ENCODE data around the gene HOXA3.

Gene HOXA3

DNA sequence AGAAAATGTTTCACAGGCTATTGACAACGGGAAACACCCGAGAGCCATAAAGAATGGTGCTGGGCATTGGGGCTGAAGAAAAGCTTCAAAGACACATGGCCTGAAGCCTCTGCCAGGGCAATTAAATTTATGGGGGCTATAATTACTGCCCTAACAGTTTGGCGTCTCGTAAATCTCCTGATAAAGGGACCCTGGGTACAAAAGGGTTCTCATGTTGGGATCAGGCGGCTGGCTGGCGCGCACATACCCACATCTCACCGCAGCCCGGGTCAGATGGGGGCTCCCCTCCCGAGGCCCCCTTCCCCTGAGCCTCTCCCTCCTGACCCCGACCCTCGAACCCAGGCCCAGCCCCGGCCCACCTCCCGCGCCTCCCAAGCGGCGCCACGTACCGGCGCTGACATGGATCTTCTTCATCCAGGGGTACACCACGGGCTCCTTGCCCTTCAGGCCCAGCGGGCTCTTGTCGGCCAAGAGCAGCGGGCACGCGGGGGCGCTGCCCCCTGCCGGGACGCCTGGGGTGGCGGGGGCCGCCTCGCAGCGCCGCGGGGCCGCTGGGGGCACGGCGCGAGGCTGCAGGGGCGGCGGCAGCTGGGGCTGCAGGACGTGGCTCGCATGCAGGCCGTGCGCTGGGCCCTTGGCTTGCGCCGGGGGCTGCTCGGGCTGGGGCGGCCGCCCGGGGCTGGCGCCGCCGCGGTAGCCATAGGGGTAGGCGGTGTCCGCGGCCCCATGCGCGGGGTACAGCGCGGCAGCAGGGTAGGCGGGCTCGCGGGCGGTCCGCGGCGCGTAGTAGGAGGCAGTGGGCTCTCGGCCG lies 22.4 kb downstream of the HOXA3 start:
- no peak for DNase-seq (ENCODE audit: low read depth, low spot score)

GRCh38 chr7:27128776-27129728 lies 23.3 kb downstream of the HOXA3 start:
- no peak for DNase-seq (ENCODE audit: low read depth, low spot score)

DNA sequence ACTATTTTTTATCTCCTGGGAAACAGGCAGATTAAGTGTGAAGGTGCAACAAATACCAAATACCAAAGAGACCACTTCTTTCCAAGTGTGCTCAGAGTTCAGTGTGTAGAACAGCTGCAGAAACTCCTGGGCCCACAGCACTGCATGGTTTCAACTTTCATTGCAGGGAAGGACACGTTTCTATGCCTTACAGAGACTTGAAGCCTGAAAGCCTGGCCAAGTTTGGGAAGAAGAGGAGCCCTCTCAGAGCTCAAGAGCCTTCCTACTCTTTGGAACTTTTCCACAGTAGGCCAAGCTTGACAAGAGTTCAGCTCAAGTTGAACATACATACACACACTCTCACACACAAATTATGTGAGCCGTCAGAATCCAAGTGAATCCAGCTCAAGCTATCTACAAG lies 24.3 kb downstream of the HOXA3 start:
- DNase-seq (ENCODE audit: low read depth, low spot score) = no peak

GRCh38 chr7:27126596-27127327 lies 25.6 kb downstream of the HOXA3 start:
- DNase-seq (ENCODE audit: low read depth, low spot score) = no peak

DNA sequence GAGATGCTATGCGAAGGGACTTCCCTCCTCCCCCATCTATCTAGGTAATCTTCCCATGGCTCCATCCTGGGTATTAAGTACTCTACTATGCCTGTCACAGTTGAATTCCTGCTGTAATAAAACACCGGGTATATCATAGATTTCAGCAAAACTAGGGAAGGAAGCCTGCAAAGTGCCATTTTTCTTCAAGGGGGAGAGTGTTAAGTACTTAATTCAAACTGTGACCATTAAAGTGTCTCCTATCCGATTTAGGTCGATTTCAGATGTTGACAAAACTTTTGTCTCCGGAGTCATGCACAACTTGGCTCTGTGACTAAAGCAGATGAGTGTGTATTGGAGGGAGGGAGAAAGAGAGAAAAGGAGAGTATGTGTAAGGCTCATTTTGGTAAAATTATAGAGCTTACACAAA lies 26.4 kb downstream of the HOXA3 start:
- DNase-seq (ENCODE audit: low read depth, low spot score) = no peak

DNA sequence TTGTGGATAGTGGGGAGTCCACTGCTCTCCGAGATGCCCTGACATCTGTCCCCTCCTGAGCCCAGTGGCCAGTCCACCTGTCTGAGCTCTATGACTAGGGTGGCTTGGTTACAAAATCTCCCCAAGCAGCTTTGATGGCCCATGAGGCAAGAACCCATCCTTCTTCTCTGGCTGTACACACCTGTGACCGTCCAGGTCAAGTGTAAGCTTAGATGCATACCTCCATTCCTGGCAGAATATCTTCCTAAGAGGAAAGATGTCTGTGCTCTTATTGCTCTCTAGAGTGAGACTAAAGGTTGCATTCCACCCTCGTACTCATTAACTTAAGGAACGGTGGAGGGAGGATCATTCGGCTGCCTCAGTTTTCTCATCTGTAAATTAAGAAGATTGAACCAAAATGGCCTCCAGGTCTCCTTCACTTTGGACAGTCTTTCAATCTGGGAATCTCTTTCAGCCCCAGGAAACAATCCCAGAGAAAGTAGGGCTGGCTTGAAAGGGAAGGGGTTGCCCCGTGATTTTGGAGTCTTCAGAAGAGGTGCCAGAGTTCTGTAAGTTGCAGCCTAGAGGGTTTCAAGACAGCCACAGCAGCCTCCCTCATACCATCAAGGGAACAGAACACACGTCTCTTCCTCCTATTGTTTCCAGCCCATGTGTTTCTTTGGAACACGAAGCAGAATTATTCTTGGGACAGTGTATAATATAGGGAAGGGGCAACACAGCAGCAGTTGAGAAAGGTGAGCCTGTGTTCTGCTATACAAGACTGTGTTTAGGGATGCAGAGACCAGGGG lies 27.3 kb downstream of the HOXA3 start:
- DNase-seq (ENCODE audit: low read depth, low spot score) = no peak

GRCh38 chr7:27124096-27124901 lies 28.1 kb downstream of the HOXA3 start:
- DNase-seq (ENCODE audit: low read depth, low spot score) = no peak

- DNase-seq (ENCODE audit: low read depth, low spot score) = no peak
These were observed 28.8 kb downstream of the HOXA3 start for GRCh38 chr7:27123477-27124053.

DNA sequence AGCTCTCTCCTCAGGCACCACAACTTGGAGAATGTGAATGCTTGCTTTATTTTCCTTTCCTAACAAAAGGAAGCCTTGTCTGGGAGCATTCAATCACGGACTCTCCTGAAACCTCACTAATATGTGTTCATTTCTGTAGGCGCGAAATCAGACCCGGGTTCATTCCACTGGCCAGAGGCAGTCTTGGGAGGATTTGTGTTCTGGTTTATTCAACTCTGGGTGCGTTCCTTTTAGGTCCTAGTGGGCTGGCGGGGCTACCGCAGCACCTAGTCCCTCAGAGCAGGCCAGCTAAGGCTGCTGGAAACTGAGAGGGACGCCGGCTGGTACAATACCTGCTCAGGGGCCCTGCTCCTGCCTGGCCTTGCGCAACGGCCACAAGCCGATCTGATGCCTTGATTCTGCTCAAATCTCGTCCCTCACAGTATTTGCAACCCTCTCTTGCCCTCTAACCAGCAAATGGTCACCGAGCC lies 29.3 kb downstream of the HOXA3 start:
- no peak for DNase-seq (ENCODE audit: low read depth, low spot score)

- no peak for DNase-seq (ENCODE audit: low read depth, low spot score)
These were observed 30.1 kb downstream of the HOXA3 start for GRCh38 chr7:27122077-27122910.

DNA sequence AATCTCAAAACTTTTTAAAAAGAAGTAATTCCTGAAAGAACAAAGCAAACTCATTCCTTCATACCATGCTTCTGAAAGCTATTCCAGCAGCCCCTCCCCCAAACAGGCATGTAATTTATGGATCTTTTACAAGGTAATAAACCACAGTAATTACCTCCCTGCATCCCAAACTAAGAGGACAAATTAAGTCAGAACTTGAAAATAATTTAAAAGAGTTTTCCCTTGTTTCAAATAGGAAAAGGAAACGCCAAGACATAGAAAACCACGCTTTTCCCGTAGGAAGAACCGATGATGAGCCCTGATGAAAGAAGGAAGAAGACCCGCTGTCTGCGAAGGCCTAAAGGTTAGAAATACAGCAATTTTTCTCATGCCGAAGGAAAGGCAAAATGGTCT lies 30.7 kb downstream of the HOXA3 start:
- no peak for DNase-seq (ENCODE audit: low read depth, low spot score)

DNA sequence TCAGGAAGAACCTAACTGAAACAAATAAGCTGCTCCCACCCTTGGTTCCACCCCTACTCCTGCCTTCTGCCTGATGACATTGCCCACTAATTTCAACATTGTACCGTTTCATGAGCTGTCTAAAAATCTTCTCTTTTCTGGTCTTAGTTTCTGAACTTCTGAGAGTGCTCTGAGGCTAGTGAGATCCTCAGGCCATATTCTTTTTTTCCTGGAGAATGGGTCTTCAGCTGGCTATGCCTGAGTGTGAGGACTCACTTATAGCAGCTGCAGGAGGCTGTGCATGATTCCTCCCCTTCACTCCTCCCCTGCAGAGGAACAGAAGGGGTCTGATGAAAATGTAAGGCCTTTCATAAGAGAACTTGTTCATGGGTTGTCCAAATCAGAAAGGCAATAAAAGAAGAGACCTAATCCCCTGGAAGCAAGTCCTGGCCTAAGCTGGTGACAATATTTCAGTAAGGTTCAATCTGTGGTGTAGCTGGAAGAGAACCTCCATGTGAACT lies 32.9 kb downstream of the HOXA3 start:
- no peak for DNase-seq (ENCODE audit: low read depth, low spot score)

- no peak for DNase-seq (ENCODE audit: low read depth, low spot score)
These were observed 33.8 kb downstream of the HOXA3 start for GRCh38 chr7:27118580-27118979.

- DNase-seq (ENCODE audit: low read depth, low spot score) = no peak
These were observed 34.4 kb downstream of the HOXA3 start for GRCh38 chr7:27117887-27118491.

GRCh38 chr7:27116962-27117886 lies 35.2 kb downstream of the HOXA3 start:
- no peak for DNase-seq (ENCODE audit: low read depth, low spot score)

DNA sequence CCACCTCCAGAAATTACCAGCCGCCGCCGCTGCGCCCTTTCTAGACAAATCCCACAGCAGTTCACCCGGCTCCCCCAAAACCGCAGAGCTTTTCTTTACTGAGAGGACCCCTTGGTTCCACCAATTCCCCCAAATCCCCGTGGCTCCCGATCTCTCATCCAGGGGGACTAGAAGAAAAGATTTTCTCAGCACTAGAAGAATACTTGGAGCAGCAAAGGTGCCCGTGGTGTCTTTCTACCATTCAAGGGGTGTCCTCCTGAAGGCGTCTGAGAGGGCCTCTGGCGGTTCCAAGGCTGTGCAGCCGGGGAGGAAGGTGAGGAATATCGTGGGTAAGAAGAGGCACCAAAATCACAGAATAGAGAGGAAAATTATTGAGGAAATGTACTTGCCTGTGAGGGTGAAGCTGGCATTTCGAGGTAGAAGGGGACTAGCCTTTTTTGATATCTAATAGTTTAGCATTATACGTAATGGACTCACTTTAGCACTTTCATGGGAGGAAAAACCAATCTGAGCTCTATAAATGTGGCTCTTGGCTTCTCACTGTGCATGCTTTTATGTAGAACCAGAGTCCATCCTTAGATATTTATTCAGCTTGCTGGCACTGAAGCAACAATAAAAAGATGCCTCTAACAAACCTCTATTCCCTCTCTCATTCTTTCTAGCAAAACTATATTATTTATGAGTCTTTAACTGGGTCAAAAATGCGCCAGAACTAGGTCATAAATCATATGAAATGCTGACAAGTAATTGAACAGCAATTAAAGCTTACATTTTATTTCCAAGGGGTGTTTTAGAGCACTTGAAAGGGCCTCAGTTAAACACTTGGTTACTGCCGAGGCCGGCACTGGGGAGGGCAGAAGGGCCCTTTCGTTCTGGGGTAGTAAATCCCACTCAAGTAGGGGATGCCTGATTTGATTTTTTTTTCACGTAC lies 36.1 kb downstream of the HOXA3 start:
- no peak for DNase-seq (ENCODE audit: low read depth, low spot score)
